Chondrocyte (in vitro differentiated cells): ENCODE data around the gene TLE4. TPM values are rescaled to one million over a fixed set of nuclear protein-coding genes. Genes with fewer than 3 reads are reported as not detected.
"Not testable (repeated sequence)": the region's sequence is repeated elsewhere in the genome, so short reads cannot be mapped to it uniquely, and the experiment has no call there.

Experiments used
- DNase-seq: peaks from one replicate; pipeline ENCODE4 v3.0.0; 2021; ENCODE audit warnings: mixed read lengths, low spot score
- H3K27ac Mint-ChIP-seq: one replicate; pipeline ENCODE4 v1.8.0; 2021; ENCODE audit warnings: mild to moderate bottlenecking, moderate library complexity, mixed read lengths; ENCODE audit not compliant: unreplicated experiment
- H3K27me3 Mint-ChIP-seq: 2 replicates; pipeline ENCODE4 v1.8.0; 2021; ENCODE audit warnings: low read depth, mixed read lengths
- H3K36me3 Mint-ChIP-seq: 2 replicates; pipeline ENCODE4 v1.8.0; 2021; ENCODE audit warnings: low read depth, mixed read lengths
- H3K4me1 Mint-ChIP-seq: 2 replicates; pipeline ENCODE4 v1.8.0; 2021; ENCODE audit warnings: low read depth, mild to moderate bottlenecking, mixed read lengths
- H3K4me3 Mint-ChIP-seq: one replicate; pipeline ENCODE4 v1.8.0; 2021; ENCODE audit warnings: mild to moderate bottlenecking, moderate library complexity, mixed read lengths; ENCODE audit not compliant: unreplicated experiment
- H3K9me3 Mint-ChIP-seq: 2 replicates; pipeline ENCODE4 v1.8.0; 2021; ENCODE audit warnings: low read depth, mixed read lengths
- total RNA-seq: library from RNA; stranded (reverse); gene quantifications from 3 replicates; pipeline ENCODE4 v1.2.1, GENCODE V29; 2021
- TF ChIP-seq, protein P1 (sequence below): fragments of 200-600 bp; sonication (generic); IDR thresholded peaks from 2 replicates; pipeline ENCODE4 v1.5.0; 2021; ENCODE audit warnings: antibody characterized with exemption, mild to moderate bottlenecking, moderate library complexity

The TLE4 gene
- total RNA-seq, 1 donor from 2014 or later = 66.0 TPM

DNA sequence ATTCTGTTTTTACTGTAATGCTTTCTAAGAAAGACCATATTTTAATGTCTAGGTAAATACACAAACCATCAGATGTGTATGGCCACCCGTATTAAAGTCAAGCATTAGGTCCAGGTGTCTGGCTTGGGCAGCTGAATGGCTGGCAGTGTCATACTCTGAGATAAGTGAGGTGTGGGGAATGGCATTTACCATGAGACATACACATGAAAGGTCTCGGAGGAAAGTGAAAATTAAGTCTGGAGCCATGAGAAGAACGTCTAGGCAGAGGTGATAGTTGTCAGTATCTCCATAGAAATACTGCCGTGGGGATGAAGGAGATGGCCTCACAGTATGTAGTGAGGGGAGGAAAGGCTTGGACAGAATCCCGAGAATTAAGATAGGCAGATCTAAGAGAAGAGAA, 164.3 kb downstream of the TLE4 start:
- Mint-ChIP-seq H3K27me3 (no peaks in the 10 kb centered on the region), H3K36me3 (peaks cover 7% of the 10 kb centered on the region), H3K4me1 (peaks cover under 1% of the 10 kb centered on the region), H3K27ac (no peak overlapping the region), H3K9me3 (peaks cover 17% of the 10 kb centered on the region), H3K4me3 (no peak overlapping the region)
- no peak for DNase-seq
- TF ChIP-seq, protein P1, sequence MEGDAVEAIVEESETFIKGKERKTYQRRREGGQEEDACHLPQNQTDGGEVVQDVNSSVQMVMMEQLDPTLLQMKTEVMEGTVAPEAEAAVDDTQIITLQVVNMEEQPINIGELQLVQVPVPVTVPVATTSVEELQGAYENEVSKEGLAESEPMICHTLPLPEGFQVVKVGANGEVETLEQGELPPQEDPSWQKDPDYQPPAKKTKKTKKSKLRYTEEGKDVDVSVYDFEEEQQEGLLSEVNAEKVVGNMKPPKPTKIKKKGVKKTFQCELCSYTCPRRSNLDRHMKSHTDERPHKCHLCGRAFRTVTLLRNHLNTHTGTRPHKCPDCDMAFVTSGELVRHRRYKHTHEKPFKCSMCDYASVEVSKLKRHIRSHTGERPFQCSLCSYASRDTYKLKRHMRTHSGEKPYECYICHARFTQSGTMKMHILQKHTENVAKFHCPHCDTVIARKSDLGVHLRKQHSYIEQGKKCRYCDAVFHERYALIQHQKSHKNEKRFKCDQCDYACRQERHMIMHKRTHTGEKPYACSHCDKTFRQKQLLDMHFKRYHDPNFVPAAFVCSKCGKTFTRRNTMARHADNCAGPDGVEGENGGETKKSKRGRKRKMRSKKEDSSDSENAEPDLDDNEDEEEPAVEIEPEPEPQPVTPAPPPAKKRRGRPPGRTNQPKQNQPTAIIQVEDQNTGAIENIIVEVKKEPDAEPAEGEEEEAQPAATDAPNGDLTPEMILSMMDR = no peak

DNA sequence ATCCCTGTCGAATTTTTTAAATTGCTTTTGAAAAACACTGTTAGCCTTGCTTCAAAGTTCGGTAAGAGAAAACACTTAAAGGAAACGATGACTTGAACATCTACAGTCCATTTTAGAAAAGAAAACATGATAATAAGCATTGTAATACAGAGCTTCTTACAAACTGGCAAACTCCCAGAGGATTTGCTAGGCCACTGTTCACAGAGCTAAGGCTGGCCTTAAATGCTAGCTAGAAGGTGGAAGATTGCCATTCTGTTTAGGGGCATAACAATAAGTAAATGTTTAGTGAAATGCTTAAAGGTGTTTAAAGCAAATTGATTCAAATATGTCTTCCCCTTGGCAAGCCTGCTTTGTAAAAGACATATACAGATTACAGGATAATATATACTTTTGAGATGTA, 169.6 kb downstream of the TLE4 start:
- TF ChIP-seq, protein P1 = no peak
- H3K27ac Mint-ChIP-seq = no peak overlapping the region

DNA sequence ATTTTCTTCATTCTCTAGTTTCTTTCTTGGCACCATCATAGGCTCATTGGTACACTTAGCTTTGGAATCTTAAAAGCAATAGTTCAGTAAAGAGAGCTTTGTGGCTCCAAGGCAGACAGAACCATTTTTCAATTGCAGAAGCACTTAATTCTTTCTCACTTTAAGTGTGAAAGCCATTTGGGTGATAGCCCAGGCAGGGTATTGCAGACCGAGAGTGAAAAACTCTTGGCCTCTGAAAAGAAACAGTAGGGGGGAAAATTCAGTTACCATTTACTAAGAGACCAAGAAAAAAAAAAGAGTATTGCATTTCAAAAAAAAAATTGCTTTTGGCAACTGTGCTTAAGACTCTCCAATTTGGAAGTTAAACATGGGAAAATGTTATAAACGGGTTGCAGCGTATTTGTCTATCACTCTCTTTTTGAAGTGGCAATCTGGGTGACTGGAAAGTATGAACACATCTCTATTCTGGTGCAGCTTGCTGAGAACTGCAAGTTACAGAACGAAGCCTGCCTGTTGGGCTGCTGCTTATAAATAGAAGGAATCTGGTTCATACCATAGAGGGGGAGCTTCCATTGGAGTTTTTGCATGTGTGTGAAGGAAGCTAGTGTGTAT, 170.5 kb downstream of the TLE4 start:
- DNase-seq = no peak
- Mint-ChIP-seq H3K27ac (peak overlapping the region; percentile 23), H3K4me1 (peaks cover 18% of the 10 kb centered on the region), H3K36me3 (no peaks in the 10 kb centered on the region), H3K27me3 (no peaks in the 10 kb centered on the region), H3K4me3 (no peak overlapping the region), H3K9me3 (no peaks in the 10 kb centered on the region)
- TF ChIP-seq, protein P1 = no peak

More for the DNA sequence above, 169.6 kb downstream of the TLE4 start:
- Mint-ChIP-seq H3K27me3 (no peaks in the 10 kb centered on the region), H3K9me3 (no peaks in the 10 kb centered on the region), H3K36me3 (no peaks in the 10 kb centered on the region), H3K4me1 (peaks cover 18% of the 10 kb centered on the region), H3K4me3 (no peak overlapping the region)
- no peak for DNase-seq

DNA sequence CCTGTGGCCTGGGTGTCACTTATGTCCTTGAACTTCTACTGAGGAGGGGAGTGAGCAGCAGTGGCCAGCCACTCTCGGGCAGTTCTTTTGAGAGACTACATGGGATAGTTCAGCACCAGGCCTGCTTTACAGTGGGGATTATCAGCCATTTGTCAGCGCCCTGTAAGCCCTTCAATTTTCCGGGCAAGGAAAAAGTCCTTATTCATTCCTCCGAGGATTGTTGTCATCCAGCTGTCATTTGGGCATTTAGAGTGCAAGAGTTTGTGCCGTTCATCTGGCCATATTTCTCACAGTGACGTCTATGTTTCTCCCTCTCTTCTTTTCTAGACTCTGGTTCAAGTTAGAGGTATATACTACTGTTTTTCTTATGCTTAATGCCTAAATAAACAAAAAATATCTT, 172.8 kb downstream of the TLE4 start:
- Mint-ChIP-seq H3K4me3 (no peak overlapping the region), H3K9me3 (no peaks in the 10 kb centered on the region), H3K4me1 (peaks cover 18% of the 10 kb centered on the region), H3K27me3 (peaks cover 5% of the 10 kb centered on the region), H3K36me3 (peaks cover 3% of the 10 kb centered on the region), H3K27ac (no peak overlapping the region)
- no peak for DNase-seq
- TF ChIP-seq, protein P1 = no peak

DNA sequence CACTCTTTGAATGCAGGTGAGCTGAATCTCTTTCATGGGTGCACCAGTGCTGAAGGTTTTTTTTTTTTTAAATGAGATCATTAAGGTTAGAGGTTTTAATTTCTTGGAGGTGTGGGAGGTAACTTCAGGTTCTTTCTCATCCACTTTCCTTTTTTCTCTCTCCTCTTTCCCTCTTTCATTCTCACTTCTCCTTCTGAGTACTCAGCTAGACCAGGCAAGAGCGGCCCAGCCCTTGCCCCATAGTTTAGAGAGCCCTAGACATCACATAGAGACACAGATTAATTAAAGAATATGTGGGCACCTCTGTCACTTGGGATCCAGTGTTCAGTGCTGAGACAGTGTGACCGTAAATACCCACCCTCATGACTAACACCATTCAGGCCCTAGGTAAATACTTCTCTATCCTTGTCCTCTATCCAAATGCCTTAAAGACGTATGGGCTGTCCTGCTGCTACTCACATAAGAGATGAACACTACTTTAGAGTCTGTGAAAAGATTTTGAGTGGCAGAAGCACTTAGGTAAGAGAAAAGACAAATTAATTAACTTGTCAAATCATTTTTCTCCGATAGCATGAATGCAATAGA, 174.1 kb downstream of the TLE4 start:
- peaks cover 3% of the 10 kb centered on the region for H3K36me3 Mint-ChIP-seq
- TF ChIP-seq, protein P1 = no peak
- H3K4me3 Mint-ChIP-seq = no peak overlapping the region
- H3K4me1 Mint-ChIP-seq = peaks cover 18% of the 10 kb centered on the region
- H3K27me3 Mint-ChIP-seq = peaks cover 5% of the 10 kb centered on the region
- H3K27ac Mint-ChIP-seq = no peak overlapping the region
- H3K9me3 Mint-ChIP-seq = no peaks in the 10 kb centered on the region
- DNase-seq = no peak

DNA sequence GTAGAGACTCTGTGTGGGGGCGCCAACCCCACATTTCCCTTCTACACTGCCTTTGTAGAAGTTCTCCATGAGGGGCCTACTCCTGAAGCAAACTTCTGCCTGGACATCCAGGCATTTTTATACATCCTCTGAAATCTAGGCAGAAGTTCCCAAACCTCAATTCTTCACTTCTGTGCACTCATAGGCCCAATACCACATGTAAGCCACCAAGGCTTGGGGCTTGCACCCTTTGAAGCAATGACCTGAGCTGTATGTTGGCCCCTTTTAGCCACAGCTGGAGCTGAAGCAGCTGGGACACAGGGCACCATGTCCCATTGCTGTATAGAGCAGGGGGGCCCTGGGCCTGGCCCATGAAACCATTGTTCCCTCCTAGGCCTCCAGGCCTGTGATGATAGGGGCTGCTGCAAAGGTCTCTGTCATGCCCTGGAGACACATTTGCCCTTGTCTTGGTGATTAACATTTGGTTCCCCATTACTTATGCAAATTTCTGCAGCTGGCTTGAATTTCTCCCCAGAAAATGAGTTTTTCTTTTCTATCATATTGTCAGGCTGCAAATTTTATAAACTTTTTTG, 180.2 kb downstream of the TLE4 start:
- not testable (repeated sequence) for H3K27ac Mint-ChIP-seq, H3K27me3 Mint-ChIP-seq, H3K36me3 Mint-ChIP-seq, H3K4me1 Mint-ChIP-seq, H3K9me3 Mint-ChIP-seq, H3K4me3 Mint-ChIP-seq, DNase-seq
